GM23248 (cell line): Measurements from ENCODE around the gene CES4A. TPM values are rescaled to one million over a fixed set of nuclear protein-coding genes. Genes with fewer than 3 reads are reported as not detected.

Experiments
- DNase-seq: peaks from one replicate; pipeline ENCODE4 v3.0.0-alpha.2; 2015
- H2AFZ ChIP-seq: fragments of 200-600 bp; sonication (generic); 2 replicates; pipeline ENCODE4 v1.6.1; 2016; ENCODE audit warnings: antibody characterized with exemption
- H3F3A ChIP-seq: fragments of 200-600 bp; sonication (generic); 2 replicates; pipeline ENCODE4 v1.6.1; 2016; ENCODE audit warnings: mild to moderate bottlenecking, antibody characterized with exemption, mixed run types; ENCODE audit not compliant: insufficient read depth
- H3K27ac ChIP-seq: fragments of 200-600 bp; sonication (generic); 2 replicates; pipeline ENCODE4 v1.5.1; 2016; ENCODE audit warnings: mild to moderate bottlenecking
- H3K27me3 ChIP-seq: fragments of 200-600 bp; sonication (generic); replicated peaks from 2 replicates; pipeline ENCODE4 v1.6.1; 2016; ENCODE audit warnings: mild to moderate bottlenecking; ENCODE audit not compliant: insufficient read depth
- H3K36me3 ChIP-seq: fragments of 200-600 bp; sonication (generic); 2 replicates; pipeline ENCODE4 v1.6.1; 2016; ENCODE audit warnings: low read depth, mild to moderate bottlenecking
- H3K4me1 ChIP-seq: fragments of 200-600 bp; sonication (generic); 2 replicates; pipeline ENCODE4 v1.6.1; 2016; ENCODE audit warnings: mild to moderate bottlenecking; ENCODE audit not compliant: insufficient read depth
- H3K4me2 ChIP-seq: fragments of 200-600 bp; sonication (generic); one replicate; pipeline ENCODE4 v1.6.1; 2016; ENCODE audit warnings: mild to moderate bottlenecking; ENCODE audit not compliant: unreplicated experiment
- H3K4me3 ChIP-seq: fragments of 200-600 bp; sonication (generic); 2 replicates; pipeline ENCODE4 v1.5.1; 2016; ENCODE audit warnings: mild to moderate bottlenecking
- H3K79me2 ChIP-seq: fragments of 200-600 bp; sonication (generic); 2 replicates; pipeline ENCODE4 v1.6.1; 2016; ENCODE audit warnings: mild to moderate bottlenecking; ENCODE audit not compliant: insufficient read depth
- H3K9ac ChIP-seq: fragments of 200-600 bp; sonication (generic); 2 replicates; pipeline ENCODE4 v1.6.1; 2016; ENCODE audit warnings: mild to moderate bottlenecking
- H3K9me2 ChIP-seq: fragments of 200-600 bp; sonication (generic); 2 replicates; pipeline ENCODE4 v1.6.1; 2016; ENCODE audit warnings: mixed run types, mild to moderate bottlenecking, moderate library complexity; ENCODE audit not compliant: insufficient read depth
- H3K9me3 ChIP-seq: fragments of 200-600 bp; sonication (generic); one replicate; pipeline ENCODE4 v1.6.1; 2017; ENCODE audit warnings: low read depth
- H4K20me1 ChIP-seq: fragments of 200-600 bp; sonication (generic); 2 replicates; pipeline ENCODE4 v1.6.0; 2016; ENCODE audit not compliant: insufficient read depth
- EZH2 ChIP-seq: fragments of 200-600 bp; sonication (generic); IDR thresholded peaks from 2 replicates; pipeline ENCODE4 v1.6.1; 2018; ENCODE audit warnings: antibody characterized with exemption, mild to moderate bottlenecking; ENCODE audit not compliant: insufficient read depth, poor library complexity, severe bottlenecking
- EZH2phosphoT487 ChIP-seq: fragments of 200-600 bp; sonication (generic); IDR thresholded peaks from 2 replicates; pipeline ENCODE4 v1.6.1; 2018; ENCODE audit warnings: antibody characterized with exemption, moderate library complexity, mild to moderate bottlenecking, low read depth; ENCODE audit not compliant: insufficient read depth
- WGBS, 2 experiments: methylation state at CpG; one replicate each; pipeline ENCODE4 v1.1.6; 2015 to 2017; ENCODE audit warnings: low lambda C conversion rate in 2 of 2, low coverage in 1 of 2; ENCODE audit errors: missing lambda C conversion rate in 2 of 2; 5-methylcytosine and 5-hydroxymethylcytosine counted together
- in situ Hi-C: fragments of 300-500 bp; cut with MboI; formaldehyde crosslinking; loops from 2 replicates; pipeline ENCODE4 v1.15.0; 2020
- polyA plus RNA-seq: library from polyadenylated mRNA; unstranded; fragments of >200 nt; fragmentation: Nextera tagmentation; extraction: Ambion mirVana; gene quantifications from 2 replicates; pipeline ENCODE4 v1.2.1, GENCODE V29; 2016
- total RNA-seq: library from RNA; depleted of rRNA; stranded (reverse); fragments of >200 nt; shearing (Covaris generic); gene quantifications from 2 replicates; pipeline ENCODE4 v1.2.3, GENCODE V29; 2014

Gene CES4A
- total and polyA plus RNA-seq, 2 experiments from 2014 or later: 4.5 to 5.0 TPM

DNA sequence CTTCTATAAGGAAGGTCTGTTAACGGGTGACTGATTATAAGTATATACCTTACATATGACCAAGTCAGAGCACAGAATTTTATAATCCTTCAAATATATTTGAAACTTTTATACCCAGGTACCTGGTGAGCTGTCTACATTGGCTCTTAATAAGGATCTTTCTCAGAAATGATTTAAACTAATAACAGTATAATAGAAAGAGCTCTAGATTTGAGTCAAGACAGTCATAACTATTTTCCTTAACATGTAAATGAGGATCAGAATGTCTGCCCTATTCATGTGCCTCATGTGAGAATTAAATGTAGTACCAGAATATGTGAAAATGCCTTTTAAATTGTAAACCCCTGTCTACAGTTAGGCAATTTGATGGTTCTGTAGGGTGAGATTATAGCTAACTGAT is 55.0 kb downstream of the CES4A start:
- Histone ChIP-seq H3F3A (peaks cover 4% of the 10 kb centered on the region; the same call in 1 of the 2 replicates), H3K36me3 (peaks cover 18% of the 10 kb centered on the region), H3K9me3 (no peaks in the 10 kb centered on the region), H3K4me1 (0 out of 2 replicates have a peak, but pooled peaks cover 11% of the 10 kb centered on the region), H3K27me3 (no peaks in the 10 kb centered on the region), H3K9me2 (no peaks in the 10 kb centered on the region), H4K20me1 (no peaks in the 10 kb centered on the region), H3K27ac (no peak overlapping the region), H3K4me3 (no peak overlapping the region), H3K79me2 (peaks cover 100% of the 10 kb centered on the region), H3K4me2 (no peak overlapping the region), H2AFZ (no peak overlapping the region), H3K9ac (no peak overlapping the region)
- 100% methylated on average over 1 of the region's 1 CpG for WGBS, 2 experiments
- DNase-seq: no peak
- TF ChIP-seq EZH2 (no peak), EZH2phosphoT487 (no peak)
- in situ Hi-C loops: no loop called here

DNA sequence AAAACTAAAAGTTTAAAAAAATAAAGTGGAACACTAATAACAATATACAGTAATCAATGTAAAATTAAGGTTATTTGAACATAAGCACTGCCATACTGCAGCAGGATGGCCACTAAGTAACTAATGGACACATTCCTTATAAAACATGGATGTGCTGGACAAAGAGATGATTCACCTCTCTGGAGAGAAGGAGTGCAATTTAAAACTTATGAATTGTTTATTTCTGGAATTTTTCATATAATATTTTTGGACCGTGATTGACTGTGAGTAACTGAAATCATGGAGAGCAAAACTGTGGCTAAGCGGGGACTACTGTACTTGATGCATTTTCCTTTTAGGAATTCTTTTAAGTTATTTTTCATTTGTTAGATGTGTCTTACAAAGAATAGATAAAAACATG is 62.4 kb downstream of the CES4A start:
- TF ChIP-seq EZH2 (no peak), EZH2phosphoT487 (no peak)
- H3K9me3 ChIP-seq: no peaks in the 10 kb centered on the region
- H3K36me3 ChIP-seq: 0 out of 2 replicates have a peak, but pooled peaks cover 7% of the 10 kb centered on the region
- DNase-seq: no peak
- in situ Hi-C loops: no loop called here
- no peaks in the 10 kb centered on the region for H4K20me1 ChIP-seq
- no peak overlapping the region for H3K4me2 ChIP-seq
- 76 to 79% methylated on average over 2 of the region's 2 CpGs for WGBS, 2 experiments
- H3K9me2 ChIP-seq: no peaks in the 10 kb centered on the region
- H2AFZ ChIP-seq: no peak overlapping the region
- no peak overlapping the region for H3K4me3 ChIP-seq
- H3F3A ChIP-seq: peaks cover 25% of the 10 kb centered on the region
- no peak overlapping the region for H3K9ac ChIP-seq
- peaks cover 94% of the 10 kb centered on the region for H3K79me2 ChIP-seq
- no peak overlapping the region for H3K27ac ChIP-seq
- peaks cover 8% of the 10 kb centered on the region for H3K4me1 ChIP-seq
- no peaks in the 10 kb centered on the region for H3K27me3 ChIP-seq

DNA sequence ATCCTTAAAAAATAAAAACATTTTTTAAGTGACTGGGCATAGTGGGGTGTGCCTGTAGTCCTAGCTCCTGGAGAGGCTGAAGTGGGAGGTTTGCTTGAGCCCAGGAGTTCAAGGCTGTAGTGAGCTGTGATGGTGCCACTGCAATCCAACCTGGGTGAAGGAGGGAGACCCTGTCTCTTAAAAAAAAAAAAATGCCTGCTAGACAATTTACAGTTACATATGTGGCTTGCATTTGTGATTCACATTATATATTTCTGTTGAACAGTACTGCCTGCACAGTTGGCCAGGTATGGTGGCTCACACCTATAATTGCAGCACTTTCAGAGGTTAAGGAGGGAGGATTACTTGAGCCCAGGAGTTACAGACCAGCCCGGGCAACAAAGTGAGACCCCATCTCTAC is 64.0 kb downstream of the CES4A start:
- Histone ChIP-seq H3K9me2 (no peaks in the 10 kb centered on the region), H3K79me2 (peaks cover 88% of the 10 kb centered on the region), H3K4me3 (no peak overlapping the region), H3K27ac (no peak overlapping the region), H3K4me2 (no peak overlapping the region), H3K9ac (no peak overlapping the region), H2AFZ (no peak overlapping the region), H3K9me3 (no peaks in the 10 kb centered on the region), H3F3A (peaks cover 41% of the 10 kb centered on the region), H3K27me3 (no peaks in the 10 kb centered on the region), H3K36me3 (no peaks in the 10 kb centered on the region), H4K20me1 (no peaks in the 10 kb centered on the region), H3K4me1 (peaks cover 23% of the 10 kb centered on the region)
- in situ Hi-C loops: no loop called here
- no peak for TF ChIP-seq EZH2phosphoT487
- no peak for TF ChIP-seq EZH2
- 95 to 96% methylated on average over 1 of the region's 1 CpG for WGBS, 2 experiments
- DNase-seq: no peak

GRCh38 chr16:67053767-67054334 is 65.5 kb downstream of the CES4A start:
- Histone ChIP-seq H3K27ac (no peak overlapping the region), H3K27me3 (no peaks in the 10 kb centered on the region), H3K9me3 (no peaks in the 10 kb centered on the region), H3K4me3 (no peak overlapping the region), H3K79me2 (peaks cover 88% of the 10 kb centered on the region), H3K36me3 (no peaks in the 10 kb centered on the region), H3K9me2 (no peaks in the 10 kb centered on the region), H4K20me1 (no peaks in the 10 kb centered on the region), H3K4me1 (peaks cover 27% of the 10 kb centered on the region), H3K9ac (no peak overlapping the region), H3F3A (peaks cover 55% of the 10 kb centered on the region), H3K4me2 (no peak overlapping the region), H2AFZ (no peak overlapping the region)
- DNase-seq: no peak
- WGBS, 2 experiments: 96 to 99% methylated on average over 4 of the region's 4 CpGs
- in situ Hi-C loops: no loop called here
- TF ChIP-seq EZH2phosphoT487 (no peak), EZH2 (no peak)
